K562 (cell line): ENCODE measurements around the gene TMEM11. TPM values are rescaled to one million over a fixed set of nuclear protein-coding genes. Genes with fewer than 3 reads are reported as not detected.
A peak's percentile ranks its signal among the peaks of the same experiment; 100 is the strongest.

ENCODE experiments used
- ATAC-seq: fragments of 200-7000 bp; cut with Tn5 transposase; 3 replicates; pipeline ENCODE4 v1.9.1; 2020; ENCODE audit warnings: moderate library complexity
- BruUV-seq: library from RNA; stranded (reverse); fragments of 400-500 nt; replicated peaks from 2 replicates; lab custom pipeline; 2021; lab: Mats Ljungman, UMichigan
- CTCF ChIA-PET: fragments of 300-600 bp; formaldehyde crosslinking; extraction: SDS; loops from one replicate; lab custom pipeline; 2021; ENCODE audit warnings: low intra/inter-chr PET ratio; lab: Yijun Ruan, JAX
- POLR2A ChIA-PET: fragments of 300-600, 350-650 bp; sonication (Branson Sonifier 250); formaldehyde crosslinking; extraction: SDS; loops from one replicate; lab custom pipeline; 2021; ENCODE audit warnings: antibody characterized with exemption, inconsistent platforms; lab: Yijun Ruan, JAX
- DNase-seq, 4 experiments: peaks; one replicate each; pipeline versions ENCODE4 v3.0.0 to v3.0.0-alpha.2; 2011 to 2018; ENCODE audit warnings: low spot score in 3 of 4, mixed read lengths in 3 of 4; ENCODE audit errors: extremely low read depth in 1 of 4
- FAIRE-seq: peaks from 2 replicates; lab custom pipeline; 2011; peaks lifted over from hg19 to GRCh38; lab: Jason Lieb, UNC
- H2AFZ ChIP-seq: 2 replicates; pipeline ENCODE4 v1.6.0; 2011; ENCODE audit warnings: low read depth, low read length, control low read depth, inconsistent platforms
- H3K27ac ChIP-seq: fragments of 200-600 bp; 3 replicates; pipeline ENCODE4 v1.8.0; 2011; ENCODE audit warnings: low read depth, mild to moderate bottlenecking, control low read depth, inconsistent platforms, low read length, moderate library complexity, mixed read lengths; ENCODE audit errors: extremely low read depth
- H3K27me3 ChIP-seq, 2 experiments: fragments of 300-600 bp in 1 of 2; 2 replicates in 1 of 2; 3 replicates in 1 of 2; pipeline versions ENCODE4 v1.6.0 to v1.8.0; 2011; ENCODE audit warnings: inconsistent platforms in 2 of 2, low read length in 2 of 2, mild to moderate bottlenecking in 1 of 2, mixed read lengths in 1 of 2, moderate library complexity in 1 of 2; ENCODE audit not compliant: control insufficient read depth in 2 of 2, insufficient read depth in 2 of 2
- H3K36me3 ChIP-seq: fragments of 300-600 bp; 3 replicates; pipeline ENCODE4 v1.8.0; 2011; ENCODE audit warnings: mild to moderate bottlenecking, low read length, inconsistent platforms; ENCODE audit not compliant: control insufficient read depth, insufficient read depth
- H3K4me1 ChIP-seq, 2 experiments: fragments of 200-600 bp in 1 of 2; replicated peaks in 1 of 2; 2 replicates in 1 of 2; 3 replicates in 1 of 2; pipeline versions ENCODE4 v1.5.1 to v1.8.0; 2011; ENCODE audit warnings: inconsistent platforms in 2 of 2, low read length in 2 of 2, mild to moderate bottlenecking in 1 of 2, mixed read lengths in 1 of 2, moderate library complexity in 1 of 2; ENCODE audit not compliant: control insufficient read depth in 2 of 2, insufficient read depth in 2 of 2
- H3K4me2 ChIP-seq: 2 replicates; pipeline ENCODE4 v1.6.1; 2011; ENCODE audit warnings: low read length, control low read depth, inconsistent platforms, mixed read lengths; ENCODE audit not compliant: insufficient read depth
- H3K4me3 ChIP-seq: fragments of 200-600 bp; sonication (generic), shearing (Covaris generic); 2 replicates; pipeline ENCODE4 v1.5.1; 2016; ENCODE audit warnings: control low read depth, inconsistent platforms
- H3K79me2 ChIP-seq: fragments of 200-600 bp; 3 replicates; pipeline ENCODE4 v1.8.0; 2011; ENCODE audit warnings: low read length, inconsistent platforms; ENCODE audit not compliant: control insufficient read depth, insufficient read depth
- H3K9ac ChIP-seq, 2 experiments: 2 replicates each; pipeline versions ENCODE4 v1.6.0 to v1.6.1; 2011; ENCODE audit warnings: low read depth in 2 of 2, low read length in 2 of 2, control low read depth in 1 of 2, inconsistent platforms in 1 of 2, mild to moderate bottlenecking in 1 of 2, mixed read lengths in 1 of 2; ENCODE audit not compliant: insufficient read depth in 1 of 2
- H3K9me1 ChIP-seq: one replicate; pipeline ENCODE4 v1.6.0; 2011; ENCODE audit warnings: inconsistent platforms, mild to moderate bottlenecking, low read length, moderate library complexity; ENCODE audit not compliant: control insufficient read depth, insufficient read depth
- H3K9me3 ChIP-seq: replicated peaks from 2 replicates; pipeline ENCODE4 v1.5.1; 2011; ENCODE audit warnings: low read depth, low read length, inconsistent platforms; ENCODE audit not compliant: control insufficient read depth, insufficient read depth
- H4K20me1 ChIP-seq: replicated peaks from 2 replicates; pipeline ENCODE4 v1.6.1; 2011; ENCODE audit warnings: low read length, inconsistent platforms, mixed read lengths; ENCODE audit not compliant: control insufficient read depth, insufficient read depth
- DDX20 ChIP-seq: fragments of 450-650 bp; IDR thresholded peaks from 2 replicates; pipeline ENCODE4 v1.6.1; 2016; ENCODE audit warnings: missing genetic modification characterization, low read depth, mild to moderate bottlenecking, missing compliant biosample characterization, moderate library complexity
- ELF4 ChIP-seq: fragments of 450-650 bp; formaldehyde crosslinking; IDR thresholded peaks from 2 replicates; pipeline ENCODE4 v1.4.0; 2022; ENCODE audit warnings: missing genetic modification characterization
- ERF ChIP-seq: fragments of 450-650 bp; formaldehyde crosslinking; IDR thresholded peaks from 2 replicates; pipeline ENCODE4 v1.4.0; 2020; ENCODE audit warnings: mild to moderate bottlenecking, mixed read lengths
- MCM7 ChIP-seq, 2 experiments: fragments of 450-650 bp; IDR thresholded peaks; 2 replicates each; pipeline ENCODE4 v1.6.1; 2016 to 2018
- MEIS2 ChIP-seq: fragments of 450-650 bp; IDR thresholded peaks from 2 replicates; pipeline ENCODE4 v1.6.1; 2014; ENCODE audit warnings: mild to moderate bottlenecking; ENCODE audit not compliant: partially characterized antibody
- NCOR1 ChIP-seq: fragments of 450-650 bp; IDR thresholded peaks from 2 replicates; pipeline ENCODE4 v1.6.1; 2016; ENCODE audit warnings: mild to moderate bottlenecking, moderate library complexity
- PYGO2 ChIP-seq: fragments of 450-650 bp; IDR thresholded peaks from 2 replicates; pipeline ENCODE4 v1.6.1; 2016; ENCODE audit warnings: mild to moderate bottlenecking, missing genetic modification characterization, moderate library complexity, missing compliant biosample characterization
- SOX6 ChIP-seq: fragments of 450-650 bp; IDR thresholded peaks from 2 replicates; pipeline ENCODE4 v1.6.1; 2014; ENCODE audit warnings: mild to moderate bottlenecking
- TAF7 ChIP-seq: fragments of 450-650 bp; IDR thresholded peaks from 2 replicates; pipeline ENCODE4 v1.6.1; 2016; ENCODE audit warnings: missing genetic modification characterization, missing compliant biosample characterization
- WGBS: fragments of 100-300 bp; shearing (Covaris generic); methylation state at CpG from one replicate; pipeline ENCODE4 v1.1.6; 2016; ENCODE audit warnings: low coverage, mixed read lengths; ENCODE audit not compliant: insufficient coverage; ENCODE audit errors: missing lambda C conversion rate; 5-methylcytosine and 5-hydroxymethylcytosine counted together
- in situ Hi-C: fragments of 300-500 bp; cut with MboI; formaldehyde crosslinking; loops from 4 replicates; pipeline ENCODE4 v1.15.0; 2018; ENCODE audit warnings: inconsistent platforms, mixed read lengths
- intact Hi-C: fragments of 100-400 bp; cut with micrococcal nuclease; formaldehyde crosslinking; loops from 2 replicates; pipeline ENCODE4 v1.14.2; 2022
- polyA plus RNA-seq, 8 experiments: library from polyadenylated mRNA; depleted of rRNA in 4 of 8; stranded (reverse) in 5 of 8; unstranded in 3 of 8; fragments of >200 nt; fragmentation: Nextera tagmentation in 2 of 8; fragmentation: Illumina TruSeq in 1 of 8; extraction: Ambion mirVana in 2 of 8; extraction: Trizol in 1 of 8; gene quantifications; 2 replicates each; pipeline versions ENCODE4 v1.2.1 to v1.2.3, GENCODE V29; 2011 to 2014; ENCODE audit warnings: inconsistent platforms in 1 of 8, missing spikeins in 1 of 8
- total RNA-seq, 7 experiments: library from RNA; depleted of rRNA in 6 of 7; stranded (reverse); fragments of >200 nt in 6 of 7; fragmentation: Illumina TruSeq in 2 of 7; extraction: Trizol in 2 of 7; gene quantifications; 2 replicates each; pipeline versions ENCODE4 v1.2.1 to v1.2.3, GENCODE V29; 2011 to 2021; ENCODE audit warnings: low replicate concordance in 1 of 7
- TF ChIP-seq, protein P1 (sequence below): fragments of 450-650 bp; formaldehyde crosslinking; IDR thresholded peaks from 2 replicates; pipeline ENCODE4 v1.4.0; 2020; ENCODE audit warnings: mild to moderate bottlenecking, mixed read lengths

Gene TMEM11
- total and polyA plus RNA-seq, 9 of the 15 experiments (the other 6 are each of a cell fraction or from before 2014, with no cell fraction given): 12.0 to 40.7 (median 30.0) TPM

GRCh38 chr17:21160401-21160800 is 53.6 kb downstream of the TMEM11 start:
- no TSS peak for BruUV-seq
- Histone ChIP-seq H3K4me2 (no peak overlapping the region), H3K9ac (no peak overlapping the region), H3K79me2 (no peaks in the 10 kb centered on the region), H3K36me3 (no peaks in the 10 kb centered on the region), H3K27me3 (no peaks in the 10 kb centered on the region), H4K20me1 (no peaks in the 10 kb centered on the region), H3K4me1 (no peaks in the 10 kb centered on the region; a peak in 1 of 5 replicates), H3K4me3 (no peak overlapping the region), H3K27ac (no peak overlapping the region), H3K9me3 (no peaks in the 10 kb centered on the region), H2AFZ (no peak overlapping the region), H3K9me1 (no peaks in the 10 kb centered on the region)
- in situ Hi-C loops (no loop called here), intact Hi-C loops (no loop called here)
- ChIA-PET POLR2A (no interaction called here), CTCF (no interaction called here)
- DNase-seq: no peak
- ATAC-seq: no peak
- no peak for TF ChIP-seq MCM7 (IDR thresholded peaks at IDR 0.05)
- TF ChIP-seq PYGO2: no peak
- TF ChIP-seq DDX20: no peak
- no peak for TF ChIP-seq NCOR1
- TF ChIP-seq TAF7: no peak
- no peak for FAIRE-seq

DNA sequence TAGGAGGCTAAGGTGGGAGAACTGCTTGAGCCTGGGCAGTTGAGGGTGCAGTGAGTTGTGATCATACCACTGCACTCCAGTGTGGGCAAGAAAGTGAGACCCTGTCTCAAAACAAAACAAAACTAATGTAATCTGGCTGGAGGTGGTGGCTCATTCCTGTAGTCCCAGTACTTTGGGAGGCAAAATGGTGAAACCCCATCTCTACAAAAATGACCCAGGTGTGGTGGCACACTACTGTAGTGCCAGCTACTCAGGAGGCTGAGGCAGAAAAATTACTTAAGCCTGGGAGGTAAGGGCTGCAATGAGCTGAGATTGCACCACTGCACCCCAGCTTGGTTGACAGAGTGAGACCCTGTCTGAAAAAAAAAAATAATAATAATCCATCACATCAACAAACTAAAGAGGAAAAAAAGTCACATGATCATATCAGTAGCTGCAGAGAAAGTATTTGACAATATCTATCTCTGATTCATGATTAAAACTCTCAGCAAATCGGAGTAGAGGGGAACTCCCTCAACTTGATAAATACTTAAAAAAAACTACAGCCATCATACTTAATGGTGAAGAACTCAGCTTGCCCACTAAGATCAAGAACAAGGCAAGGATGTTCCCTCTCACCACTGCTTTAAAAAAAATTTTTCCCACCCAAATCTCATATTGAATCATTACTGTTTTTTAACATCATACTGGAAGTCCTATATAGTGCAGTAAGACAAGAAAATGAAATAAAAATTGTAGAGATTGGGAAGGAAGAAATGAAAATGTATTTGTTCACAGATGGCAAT is 56.2 kb downstream of the TMEM11 start:
- Histone ChIP-seq H3K9me1 (no peaks in the 10 kb centered on the region), H3K9me3 (no peaks in the 10 kb centered on the region), H3K79me2 (no peaks in the 10 kb centered on the region), H3K9ac (no peak overlapping the region), H3K27me3 (no peaks in the 10 kb centered on the region), H3K36me3 (no peaks in the 10 kb centered on the region), H2AFZ (no peak overlapping the region), H3K4me2 (no peak overlapping the region), H3K27ac (no peak overlapping the region), H4K20me1 (no peaks in the 10 kb centered on the region), H3K4me3 (no peak overlapping the region), H3K4me1 (no peaks in the 10 kb centered on the region; a peak in 1 of 5 replicates)
- POLR2A ChIA-PET: no interaction called here
- in situ Hi-C loops (no loop called here), intact Hi-C loops (no loop called here)
- no peak for TF ChIP-seq ELF4 (CRISPR knock-in tag)
- no peak for TF ChIP-seq SOX6
- no peak for TF ChIP-seq ERF (CRISPR knock-in tag)
- TF ChIP-seq, protein P1, sequence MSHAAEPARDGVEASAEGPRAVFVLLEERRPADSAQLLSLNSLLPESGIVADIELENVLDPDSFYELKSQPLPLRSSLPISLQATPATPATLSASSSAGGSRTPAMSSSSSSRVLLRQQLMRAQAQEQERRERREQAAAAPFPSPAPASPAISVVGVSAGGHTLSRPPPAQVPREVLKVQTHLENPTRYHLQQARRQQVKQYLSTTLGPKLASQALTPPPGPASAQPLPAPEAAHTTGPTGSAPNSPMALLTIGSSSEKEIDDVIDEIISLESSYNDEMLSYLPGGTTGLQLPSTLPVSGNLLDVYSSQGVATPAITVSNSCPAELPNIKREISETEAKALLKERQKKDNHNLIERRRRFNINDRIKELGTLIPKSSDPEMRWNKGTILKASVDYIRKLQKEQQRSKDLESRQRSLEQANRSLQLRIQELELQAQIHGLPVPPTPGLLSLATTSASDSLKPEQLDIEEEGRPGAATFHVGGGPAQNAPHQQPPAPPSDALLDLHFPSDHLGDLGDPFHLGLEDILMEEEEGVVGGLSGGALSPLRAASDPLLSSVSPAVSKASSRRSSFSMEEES: peak; percentile 68
- TF ChIP-seq MEIS2: no peak
- ATAC-seq (no peak), DNase-seq (no peak), FAIRE-seq (no peak)
- whole genome bisulfite sequencing: 22% methylated on average over 1 of the region's 1 CpG
- CTCF ChIA-PET: no interaction called here
- BruUV-seq: no TSS peak
